H1 (cell line): ENCODE data around the gene POLR1B. TPM values are rescaled to one million over a fixed set of nuclear protein-coding genes. Genes with fewer than 3 reads are reported as not detected.
"Not testable (repeated sequence)": the region's sequence is repeated elsewhere in the genome, so short reads cannot be mapped to it uniquely, and the experiment has no call there.

Source experiments
- CTCF ChIA-PET: fragments of 300-600 bp; sonication (Branson Sonifier 250); formaldehyde crosslinking; loops from one replicate; lab custom pipeline; 2021; ENCODE audit not compliant: partially characterized antibody; lab: Charles Lee
- POLR2A ChIA-PET: fragments of 300-600 bp; sonication (Branson Sonifier 250); formaldehyde crosslinking; loops from one replicate; lab custom pipeline; 2021; ENCODE audit warnings: inconsistent platforms; ENCODE audit not compliant: partially characterized antibody; lab: Charles Lee
- DNase-seq, 2 experiments: peaks; one replicate each; pipeline versions ENCODE4 v3.0.0 to v3.0.0-alpha.2; 2010 to 2022; ENCODE audit warnings: low spot score in 2 of 2, low read depth in 1 of 2, mixed read lengths in 1 of 2
- FAIRE-seq: peaks from 2 replicates; lab custom pipeline; 2011; peaks lifted over from hg19 to GRCh38; lab: Jason Lieb, UNC
- H2AFZ ChIP-seq: 2 replicates; pipeline ENCODE4 v1.8.1; 2012; ENCODE audit warnings: low read length, inconsistent platforms
- H2AK5ac ChIP-seq: 2 replicates; pipeline ENCODE4 v1.6.1; 2013; ENCODE audit warnings: low read depth, low read length
- H2BK120ac ChIP-seq: replicated peaks from 2 replicates; pipeline ENCODE3; 2013; ENCODE audit warnings: low read depth, low read length, inconsistent platforms
- H2BK12ac ChIP-seq: 2 replicates; pipeline ENCODE4 v1.6.1; 2013; ENCODE audit warnings: low read depth, low read length
- H2BK15ac ChIP-seq: 2 replicates; pipeline ENCODE4 v1.6.1; 2013; ENCODE audit warnings: low read length
- H2BK20ac ChIP-seq: 2 replicates; pipeline ENCODE4 v1.6.1; 2013; ENCODE audit warnings: low read length
- H2BK5ac ChIP-seq: 2 replicates; pipeline ENCODE4 v1.6.1; 2013; ENCODE audit warnings: low read depth, low read length
- H3K14ac ChIP-seq: 2 replicates; pipeline ENCODE4 v1.6.1; 2013; ENCODE audit warnings: inconsistent platforms; ENCODE audit not compliant: insufficient read length
- H3K18ac ChIP-seq: 2 replicates; pipeline ENCODE4 v1.6.1; 2013; ENCODE audit warnings: low read length; ENCODE audit errors: extremely low read depth
- H3K23ac ChIP-seq: 2 replicates; pipeline ENCODE4 v1.6.1; 2013; ENCODE audit warnings: inconsistent platforms; ENCODE audit not compliant: insufficient read length
- H3K23me2 ChIP-seq: 2 replicates; pipeline ENCODE4 v1.6.1; 2013; ENCODE audit warnings: low read depth, low read length
- H3K27ac ChIP-seq: 2 replicates; pipeline ENCODE4 v1.6.1; 2011; ENCODE audit warnings: low read depth, low read length, inconsistent platforms
- H3K27me3 ChIP-seq, 4 experiments: replicated peaks in 1 of 4; 1 replicate in 1 of 4; 2 replicates in 3 of 4; pipeline versions ENCODE4 v1.6.1 to v1.8.1; 2011 to 2013; ENCODE audit warnings: low read length in 3 of 4, mild to moderate bottlenecking in 3 of 4, inconsistent platforms in 2 of 4, mixed read lengths in 2 of 4, moderate library complexity in 1 of 4; ENCODE audit not compliant: control insufficient read depth in 3 of 4, insufficient read depth in 3 of 4; ENCODE audit errors: extremely low read depth in 1 of 4
- H3K36me3 ChIP-seq, 4 experiments: 2 replicates each; pipeline versions ENCODE4 v1.6.1 to v1.8.1; 2011 to 2013; ENCODE audit warnings: mild to moderate bottlenecking in 4 of 4, low read length in 3 of 4, moderate library complexity in 2 of 4, control low read depth in 1 of 4, inconsistent platforms in 1 of 4; ENCODE audit not compliant: insufficient read depth in 4 of 4, control insufficient read depth in 2 of 4
- H3K4ac ChIP-seq: replicated peaks from 2 replicates; pipeline ENCODE3; 2013; ENCODE audit warnings: low read length, low read depth, mixed read lengths, inconsistent platforms; ENCODE audit not compliant: insufficient read length
- H3K4me1 ChIP-seq, 4 experiments: replicated peaks in 1 of 4; 1 replicate in 1 of 4; 2 replicates in 3 of 4; pipeline versions ENCODE4 v1.6.1 to v1.8.1; 2011 to 2013; ENCODE audit warnings: low read length in 3 of 4, inconsistent platforms in 2 of 4, mixed read lengths in 1 of 4; ENCODE audit not compliant: insufficient read depth in 4 of 4, control insufficient read depth in 3 of 4
- H3K4me2 ChIP-seq, 2 experiments: 2 replicates each; pipeline versions ENCODE4 v1.6.1 to v1.8.1; 2011 to 2013; ENCODE audit warnings: low read depth in 2 of 2, low read length in 2 of 2, control low read depth in 1 of 2, inconsistent platforms in 1 of 2, mild to moderate bottlenecking in 1 of 2; ENCODE audit not compliant: insufficient read depth in 1 of 2
- H3K4me3 ChIP-seq, 4 experiments: fragments of 200-600, 300-600 bp in 1 of 4; sonication (generic), shearing (Covaris generic), sonication (Bioruptor Twin) in 1 of 4; 2 replicates each; pipeline versions ENCODE4 v1.5.1 to v1.8.1; 2011 to 2016; ENCODE audit warnings: low read length in 4 of 4, low read depth in 3 of 4, control low read depth in 2 of 4, inconsistent platforms in 2 of 4, mild to moderate bottlenecking in 2 of 4, mixed read lengths in 1 of 4, moderate library complexity in 1 of 4; ENCODE audit not compliant: insufficient read depth in 2 of 4; ENCODE audit errors: extremely low read depth in 1 of 4
- H3K56ac ChIP-seq: replicated peaks from 2 replicates; pipeline ENCODE3; 2013; ENCODE audit warnings: low read depth, mild to moderate bottlenecking, mixed read lengths, low read length, inconsistent platforms; ENCODE audit not compliant: insufficient read length
- H3K79me1 ChIP-seq: 2 replicates; pipeline ENCODE4 v1.6.1; 2013; ENCODE audit warnings: low read depth, low read length, control low read depth
- H3K79me2 ChIP-seq, 2 experiments: 2 replicates each; pipeline versions ENCODE4 v1.6.1 to v1.8.1; 2012 to 2013; ENCODE audit warnings: low read length in 2 of 2, mild to moderate bottlenecking in 2 of 2, inconsistent platforms in 1 of 2; ENCODE audit not compliant: insufficient read depth in 2 of 2, control insufficient read depth in 1 of 2
- H3K9ac ChIP-seq, 4 experiments: replicated peaks in 1 of 4; 1 replicate in 1 of 4; 2 replicates in 3 of 4; pipeline versions ENCODE4 v1.6.1 to v1.8.1; 2011 to 2013; ENCODE audit warnings: low read depth in 3 of 4, low read length in 3 of 4, control low read depth in 2 of 4, mild to moderate bottlenecking in 2 of 4, moderate library complexity in 2 of 4, inconsistent platforms in 1 of 4; ENCODE audit errors: extremely low read depth in 1 of 4
- H3K9me3 ChIP-seq, 2 experiments: 2 replicates each; pipeline versions ENCODE4 v1.6.1 to v1.8.1; 2012 to 2013; ENCODE audit warnings: mild to moderate bottlenecking in 2 of 2, moderate library complexity in 2 of 2, control low read depth in 1 of 2, inconsistent platforms in 1 of 2, low read depth in 1 of 2, low read length in 1 of 2, mixed read lengths in 1 of 2; ENCODE audit not compliant: insufficient read depth in 2 of 2
- H4K20me1 ChIP-seq, 2 experiments: replicated peaks in 1 of 2; 2 replicates each; pipeline versions ENCODE3 to v1.8.1; 2011 to 2013; ENCODE audit warnings: inconsistent platforms in 2 of 2, low read length in 2 of 2, mild to moderate bottlenecking in 1 of 2; ENCODE audit not compliant: insufficient read depth in 2 of 2, control insufficient read depth in 1 of 2
- H4K5ac ChIP-seq: 2 replicates; pipeline ENCODE4 v1.6.1; 2013; ENCODE audit warnings: low read length, low read depth, mixed read lengths, inconsistent platforms; ENCODE audit not compliant: insufficient read length
- H4K8ac ChIP-seq: 2 replicates; pipeline ENCODE4 v1.8.0; 2013; ENCODE audit warnings: mild to moderate bottlenecking, moderate library complexity, low read length, inconsistent platforms; ENCODE audit not compliant: insufficient read depth; ENCODE audit errors: extremely low read depth
- H4K91ac ChIP-seq: replicated peaks from 2 replicates; pipeline ENCODE3; 2013; ENCODE audit warnings: low read length, mixed read lengths, inconsistent platforms; ENCODE audit not compliant: insufficient read length
- CHD2 ChIP-seq: IDR thresholded peaks from 2 replicates; pipeline ENCODE4 v1.6.1; 2012; ENCODE audit warnings: low read length, improper control_type of control experiment
- SUZ12 ChIP-seq: fragments of 200-600 bp; sonication (generic); IDR thresholded peaks from 2 replicates; pipeline ENCODE4 v1.6.1; 2012; ENCODE audit warnings: mild to moderate bottlenecking, inconsistent platforms, low read length, moderate library complexity, mixed read lengths
- WGBS, 2 experiments: shearing (Covaris generic) in 1 of 2; methylation state at CpG; one replicate each; pipeline versions ENCODE4 v1.1.6 to v1.1.7; 2013 to 2015; ENCODE audit warnings: low lambda C conversion rate in 2 of 2, mixed read lengths in 2 of 2, inconsistent platforms in 1 of 2, low coverage in 1 of 2, missing lambda C conversion rate in 1 of 2; ENCODE audit not compliant: insufficient replicate concordance in 2 of 2, insufficient coverage in 1 of 2, insufficient read length in 1 of 2; ENCODE audit errors: extremely low coverage in 1 of 2, missing lambda C conversion rate in 1 of 2; 5-methylcytosine and 5-hydroxymethylcytosine counted together
- polyA plus RNA-seq, 7 experiments: library from polyadenylated mRNA; depleted of rRNA in 3 of 7; stranded (reverse) in 5 of 7; unstranded in 2 of 7; fragments of >200 nt in 5 of 7; fragments of 200-250 nt in 2 of 7; gene quantifications; 1 replicate in 5 of 7; 2 replicates in 1 of 7; 4 replicates in 1 of 7; pipeline versions ENCODE4 v1.2.1 to v1.2.3, GENCODE V29; 2011 to 2013; ENCODE audit warnings: missing spikeins in 2 of 7, mixed read lengths in 2 of 7
- total RNA-seq: library from RNA; stranded (reverse); fragmentation: NEBNext Ultra II Directional; extraction: Animal tissue kit (Norgen Biotek cat#: 25700); gene quantifications from 2 replicates; pipeline ENCODE4 v1.2.1, GENCODE V29; 2021
- TF ChIP-seq, protein P1 (sequence below): IDR thresholded peaks from 2 replicates; pipeline ENCODE4 v1.6.1; 2011; ENCODE audit warnings: low read length, improper control_type of control experiment

POLR1B gene
- total and polyA plus RNA-seq, 2 of the 8 experiments (the other 6 are each of a cell fraction or from before 2014, with no cell fraction given) = 24.3 to 69.4 TPM

- TF ChIP-seq, protein P1, sequence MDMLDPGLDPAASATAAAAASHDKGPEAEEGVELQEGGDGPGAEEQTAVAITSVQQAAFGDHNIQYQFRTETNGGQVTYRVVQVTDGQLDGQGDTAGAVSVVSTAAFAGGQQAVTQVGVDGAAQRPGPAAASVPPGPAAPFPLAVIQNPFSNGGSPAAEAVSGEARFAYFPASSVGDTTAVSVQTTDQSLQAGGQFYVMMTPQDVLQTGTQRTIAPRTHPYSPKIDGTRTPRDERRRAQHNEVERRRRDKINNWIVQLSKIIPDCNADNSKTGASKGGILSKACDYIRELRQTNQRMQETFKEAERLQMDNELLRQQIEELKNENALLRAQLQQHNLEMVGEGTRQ = no peak
- no peak for TF ChIP-seq CHD2
- TF ChIP-seq SUZ12 = no peak
These were observed 72.8 kb downstream of the POLR1B start (continued) for GRCh38 chr2:112615051-112615450.

DNA sequence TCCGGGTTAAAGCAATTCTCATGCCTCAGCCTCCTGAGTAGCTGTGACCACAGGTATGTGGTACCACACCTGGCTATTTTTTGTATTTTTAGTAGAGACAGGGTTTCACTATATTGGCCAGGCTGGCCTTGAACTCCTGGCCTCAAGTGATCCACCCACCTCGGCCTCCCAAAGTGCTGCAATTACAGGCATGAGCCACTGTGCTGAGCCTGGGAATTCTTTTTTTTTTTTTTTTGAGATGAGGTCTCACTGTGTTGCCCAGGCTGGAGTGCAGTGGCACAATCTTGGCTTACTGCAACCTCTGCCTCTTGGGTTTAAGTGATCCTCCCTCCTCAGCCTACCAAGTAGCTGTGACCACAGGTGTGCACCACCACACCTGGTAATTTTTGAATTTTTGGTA, 73.5 kb downstream of the POLR1B start:
- CTCF ChIA-PET = interaction anchor here (0.7 kb wide), 1 partner anchor 214 kb away, joined by 3 read pairs; no protein-coding TSS in a partner anchor
- H3K56ac ChIP-seq, H4K8ac ChIP-seq, DNase-seq, H2BK5ac ChIP-seq, H3K9ac ChIP-seq, H3K27me3 ChIP-seq, H3K4me2 ChIP-seq, H3K9me3 ChIP-seq, H3K4ac ChIP-seq, H3K23ac ChIP-seq, H2BK12ac ChIP-seq, H2BK15ac ChIP-seq, H3K4me3 ChIP-seq, FAIRE-seq, H3K36me3 ChIP-seq, H2BK20ac ChIP-seq, H2AK5ac ChIP-seq, H3K79me2 ChIP-seq, H3K23me2 ChIP-seq, H2AFZ ChIP-seq, H3K79me1 ChIP-seq, H4K20me1 ChIP-seq, H2BK120ac ChIP-seq, H3K14ac ChIP-seq, H4K5ac ChIP-seq, H3K18ac ChIP-seq, H3K27ac ChIP-seq, H4K91ac ChIP-seq: not testable (repeated sequence)
- 100% methylated on average over 2 of the region's 2 CpGs; no CpG with 5 or more reads in 1 of the 2 experiments for WGBS, 2 experiments
- H3K4me1 ChIP-seq = peaks cover 2 to 10% (median 3%) of the 10 kb centered on the region in 4 experiments
- POLR2A ChIA-PET = interaction anchor here (1.8 kb wide), 1 partner anchor 30 kb away, joined by 6 read pairs; the partner anchor contains the start of gene SLC20A1
